Measurements from ENCODE around the gene FES.
A peak's percentile ranks its signal among the peaks of the same experiment; 100 is the strongest.

FES gene

DNA sequence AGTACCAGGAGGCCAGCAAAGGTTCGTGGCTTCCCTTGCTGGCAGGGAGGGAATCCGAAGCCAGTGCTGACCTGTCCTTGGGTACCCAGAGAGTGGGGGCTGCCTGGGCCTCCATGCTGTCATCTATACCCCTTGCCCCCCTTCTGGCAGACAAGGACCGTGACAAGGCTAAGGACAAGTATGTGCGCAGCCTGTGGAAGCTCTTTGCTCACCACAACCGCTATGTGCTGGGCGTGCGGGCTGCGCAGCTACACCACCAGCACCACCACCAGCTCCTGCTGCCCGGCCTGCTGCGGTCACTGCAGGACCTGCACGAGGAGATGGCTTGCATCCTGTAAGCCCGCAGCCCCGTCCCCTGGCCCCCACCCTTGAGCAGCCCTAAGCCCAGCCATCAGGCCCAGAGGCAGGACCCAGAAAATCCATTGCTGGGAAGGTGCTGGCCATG lies 2.8 kb downstream of the FES start:
- H3K27ac ChIP-seq (ENCODE audit: low read length) = no peak overlapping the region
- no peaks in the 10 kb centered on the region for H3K27me3 ChIP-seq (ENCODE audit: insufficient read depth, low read length, poor library complexity)
- no peak overlapping the region for H3K4me3 ChIP-seq (ENCODE audit: low read depth in 1 of 2, low read length in 2 of 2)
- H3K4me2 ChIP-seq (ENCODE audit: insufficient read depth, low read length) = no peak overlapping the region
- ATAC-seq (ENCODE audit: insufficient read depth, low read depth) (no peak), DNase-seq (no peak)
- H4K20me1 ChIP-seq (ENCODE audit: insufficient read depth, low read length) = peaks cover 6% of the 10 kb centered on the region; the same call in 1 of the 2 replicates
- peaks cover 17% of the 10 kb centered on the region for H3K4me1 ChIP-seq (ENCODE audit: insufficient read depth, low read length)
- H3K9ac ChIP-seq (ENCODE audit: low read depth, low read length) = no peak overlapping the region
- TF ChIP-seq, protein P1, sequence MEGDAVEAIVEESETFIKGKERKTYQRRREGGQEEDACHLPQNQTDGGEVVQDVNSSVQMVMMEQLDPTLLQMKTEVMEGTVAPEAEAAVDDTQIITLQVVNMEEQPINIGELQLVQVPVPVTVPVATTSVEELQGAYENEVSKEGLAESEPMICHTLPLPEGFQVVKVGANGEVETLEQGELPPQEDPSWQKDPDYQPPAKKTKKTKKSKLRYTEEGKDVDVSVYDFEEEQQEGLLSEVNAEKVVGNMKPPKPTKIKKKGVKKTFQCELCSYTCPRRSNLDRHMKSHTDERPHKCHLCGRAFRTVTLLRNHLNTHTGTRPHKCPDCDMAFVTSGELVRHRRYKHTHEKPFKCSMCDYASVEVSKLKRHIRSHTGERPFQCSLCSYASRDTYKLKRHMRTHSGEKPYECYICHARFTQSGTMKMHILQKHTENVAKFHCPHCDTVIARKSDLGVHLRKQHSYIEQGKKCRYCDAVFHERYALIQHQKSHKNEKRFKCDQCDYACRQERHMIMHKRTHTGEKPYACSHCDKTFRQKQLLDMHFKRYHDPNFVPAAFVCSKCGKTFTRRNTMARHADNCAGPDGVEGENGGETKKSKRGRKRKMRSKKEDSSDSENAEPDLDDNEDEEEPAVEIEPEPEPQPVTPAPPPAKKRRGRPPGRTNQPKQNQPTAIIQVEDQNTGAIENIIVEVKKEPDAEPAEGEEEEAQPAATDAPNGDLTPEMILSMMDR (IDR thresholded peaks at IDR 0.05; ENCODE audit: borderline replicate concordance, extremely low read depth, low read length, poor library complexity, severe bottlenecking) = no peak
- TF ChIP-seq EZH2 (IDR thresholded peaks at IDR 0.05; ENCODE audit: borderline replicate concordance, low read depth, low read length, severe bottlenecking) = no peak
- no peak overlapping the region for H2AFZ ChIP-seq (ENCODE audit: low read depth, low read length)
- no peaks in the 10 kb centered on the region for H3K79me2 ChIP-seq (ENCODE audit: insufficient read depth, low read length)
- H3K9me3 ChIP-seq (ENCODE audit: insufficient read depth, low read length, severe bottlenecking) = no peaks in the 10 kb centered on the region
- no peaks in the 10 kb centered on the region; the same call in 1 of the 2 replicates for H3K36me3 ChIP-seq (ENCODE audit: insufficient read depth, low read length)

DNA sequence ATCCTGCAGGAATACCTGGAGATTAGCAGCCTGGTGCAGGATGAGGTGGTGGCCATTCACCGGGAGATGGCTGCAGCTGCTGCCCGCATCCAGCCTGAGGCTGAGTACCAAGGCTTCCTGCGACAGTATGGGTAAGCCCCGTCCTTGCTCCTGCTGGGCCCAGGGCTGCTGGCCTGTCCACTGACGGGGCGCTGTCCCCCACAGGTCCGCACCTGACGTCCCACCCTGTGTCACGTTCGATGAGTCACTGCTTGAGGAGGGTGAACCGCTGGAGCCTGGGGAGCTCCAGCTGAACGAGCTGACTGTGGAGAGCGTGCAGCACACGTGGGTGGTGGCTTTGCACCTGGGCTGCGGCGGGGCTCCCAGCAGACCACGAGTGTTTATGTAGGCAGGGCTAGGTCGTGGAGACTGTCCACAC lies 5.0 kb downstream of the FES start:
- Histone ChIP-seq H3K27me3 (ENCODE audit: insufficient read depth, low read length, poor library complexity) (no peaks in the 10 kb centered on the region), H3K4me2 (ENCODE audit: insufficient read depth, low read length) (no peak overlapping the region), H4K20me1 (ENCODE audit: insufficient read depth, low read length) (peaks cover 6% of the 10 kb centered on the region; the same call in 1 of the 2 replicates), H3K4me1 (ENCODE audit: insufficient read depth, low read length) (peaks cover 22% of the 10 kb centered on the region), H2AFZ (ENCODE audit: low read depth, low read length) (no peak overlapping the region), H3K36me3 (ENCODE audit: insufficient read depth, low read length) (no peaks in the 10 kb centered on the region), H3K79me2 (ENCODE audit: insufficient read depth, low read length) (no peaks in the 10 kb centered on the region), H3K9me3 (ENCODE audit: insufficient read depth, low read length, severe bottlenecking) (no peaks in the 10 kb centered on the region), H3K4me3 (ENCODE audit: low read depth in 1 of 2, low read length in 2 of 2) (no peak overlapping the region), H3K27ac (ENCODE audit: low read length) (no peak overlapping the region), H3K9ac (ENCODE audit: low read depth, low read length) (no peak overlapping the region)
- peak; percentile 74 for ATAC-seq (ENCODE audit: insufficient read depth, low read depth)
- TF ChIP-seq EZH2 (IDR thresholded peaks at IDR 0.05; ENCODE audit: borderline replicate concordance, low read depth, low read length, severe bottlenecking) = no peak
- TF ChIP-seq, protein P1 (IDR thresholded peaks at IDR 0.05; ENCODE audit: borderline replicate concordance, extremely low read depth, low read length, poor library complexity, severe bottlenecking) = no peak
- DNase-seq = peak; percentile 52

DNA sequence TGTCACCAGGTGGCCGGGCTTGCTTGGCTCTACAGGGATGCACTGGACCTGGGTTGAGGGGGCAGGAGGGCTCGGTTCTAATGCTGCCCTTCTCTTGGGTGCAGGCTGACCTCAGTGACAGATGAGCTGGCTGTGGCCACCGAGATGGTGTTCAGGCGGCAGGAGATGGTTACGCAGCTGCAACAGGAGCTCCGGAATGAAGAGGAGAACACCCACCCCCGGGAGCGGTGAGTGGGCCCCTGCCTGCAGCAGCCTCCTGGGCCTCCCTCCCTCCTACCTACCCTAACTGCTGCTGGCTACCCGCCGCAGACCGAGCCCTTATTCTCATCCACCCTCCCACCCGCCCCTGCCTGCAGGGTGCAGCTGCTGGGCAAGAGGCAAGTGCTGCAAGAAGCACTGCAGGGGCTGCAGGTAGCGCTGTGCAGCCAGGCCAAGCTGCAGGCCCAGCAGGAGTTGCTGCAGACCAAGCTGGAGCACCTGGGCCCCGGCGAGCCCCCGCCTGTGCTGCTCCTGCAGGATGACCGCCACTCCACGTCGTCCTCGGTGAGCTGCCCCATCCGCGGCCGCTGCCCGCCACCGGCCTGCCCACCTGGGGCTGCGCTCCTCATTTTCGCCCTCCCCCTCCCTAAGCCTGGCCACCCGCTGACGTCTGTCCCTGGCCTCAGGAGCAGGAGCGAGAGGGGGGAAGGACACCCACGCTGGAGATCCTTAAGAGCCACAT lies 5.6 kb downstream of the FES start:
- Histone ChIP-seq H3K27ac (ENCODE audit: low read length) (no peak overlapping the region), H4K20me1 (ENCODE audit: insufficient read depth, low read length) (peaks cover 4% of the 10 kb centered on the region; the same call in 1 of the 2 replicates), H2AFZ (ENCODE audit: low read depth, low read length) (no peak overlapping the region), H3K27me3 (ENCODE audit: insufficient read depth, low read length, poor library complexity) (no peaks in the 10 kb centered on the region), H3K4me1 (ENCODE audit: insufficient read depth, low read length) (peaks cover 22% of the 10 kb centered on the region), H3K4me2 (ENCODE audit: insufficient read depth, low read length) (0 out of 2 replicates have a peak overlapping the region, but pooled peaks have one; percentile 27), H3K9ac (ENCODE audit: low read depth, low read length) (no peak overlapping the region), H3K79me2 (ENCODE audit: insufficient read depth, low read length) (no peaks in the 10 kb centered on the region), H3K9me3 (ENCODE audit: insufficient read depth, low read length, severe bottlenecking) (no peaks in the 10 kb centered on the region), H3K36me3 (ENCODE audit: insufficient read depth, low read length) (no peaks in the 10 kb centered on the region), H3K4me3 (ENCODE audit: low read depth in 1 of 2, low read length in 2 of 2) (no peak overlapping the region)
- TF ChIP-seq EZH2 (IDR thresholded peaks at IDR 0.05; ENCODE audit: borderline replicate concordance, low read depth, low read length, severe bottlenecking) = no peak
- TF ChIP-seq, protein P1 (IDR thresholded peaks at IDR 0.05; ENCODE audit: borderline replicate concordance, extremely low read depth, low read length, poor library complexity, severe bottlenecking) = no peak
- DNase-seq = peak; percentile 59
- peak; percentile 75 for ATAC-seq (ENCODE audit: insufficient read depth, low read depth)
